HCT116 (cell line): Measurements from ENCODE around the gene RFPL1. TPM values are rescaled to one million over a fixed set of nuclear protein-coding genes. Genes with fewer than 3 reads are reported as not detected.
"Not testable (repeated sequence)": the region's sequence is repeated elsewhere in the genome, so short reads cannot be mapped to it uniquely, and the experiment has no call there.

Experiments used
- ATAC-seq: fragments of 200-7000 bp; cut with Tn5 transposase; 2 replicates; pipeline ENCODE4 v1.9.1; 2020; ENCODE audit warnings: mild to moderate bottlenecking, moderate library complexity
- BruUV-seq: library from RNA; stranded (reverse); fragments of 400-500 nt; replicated peaks from 2 replicates; lab custom pipeline; 2021; lab: Mats Ljungman, UMichigan
- CTCF ChIA-PET: fragments of 300-600 bp; sonication (Branson Sonifier 250); formaldehyde crosslinking; loops from one replicate; lab custom pipeline; 2021; ENCODE audit warnings: antibody characterized with exemption; lab: Charles Lee
- POLR2A ChIA-PET: fragments of 300-600, 350-600 bp; sonication (Branson Sonifier 250); formaldehyde crosslinking; loops from one replicate; lab custom pipeline; 2021; ENCODE audit warnings: antibody characterized with exemption; lab: Charles Lee
- RAD21 ChIA-PET, 2 experiments: fragments of 300-600 bp; sonication (Branson Sonifier 250); formaldehyde crosslinking; loops; one replicate each; lab custom pipeline; 2023; ENCODE audit warnings: low total read pairs in 2 of 2; ENCODE audit not compliant: uncharacterized antibody in 2 of 2, unreplicated experiment in 2 of 2, low non-redundant PET in 1 of 2; lab: Charles Lee
- DNase-seq: peaks from one replicate; pipeline ENCODE4 v3.0.0-alpha.2; 2010; ENCODE audit warnings: low read depth, low spot score
- H2AFZ ChIP-seq: fragments of 200-600 bp; shearing (Covaris generic), sonication (generic); 2 replicates; pipeline ENCODE4 v1.6.1; 2017; ENCODE audit warnings: low read depth, mixed run types, mixed read lengths, antibody characterized with exemption, low read length; ENCODE audit not compliant: poor library complexity, severe bottlenecking
- H3K27ac ChIP-seq: 2 replicates; pipeline ENCODE4 v1.5.1; 2012; ENCODE audit warnings: low read depth, low read length
- H3K27me3 ChIP-seq: fragments of 200-600 bp; sonication (generic); 2 replicates; pipeline ENCODE4 v1.6.1; 2016; ENCODE audit warnings: mixed run types, low read length, mixed read lengths; ENCODE audit not compliant: insufficient read depth
- H3K36me3 ChIP-seq, 2 experiments: fragments of 200-500 bp in 1 of 2; fragments of 200-600 bp in 1 of 2; sonication (Bioruptor generic) in 1 of 2; sonication (generic) in 1 of 2; 2 replicates each; pipeline versions ENCODE4 v1.5.1 to v1.6.1; 2014 to 2016; ENCODE audit warnings: low read length in 2 of 2, inconsistent platforms in 1 of 2, mixed read lengths in 1 of 2, mixed run types in 1 of 2; ENCODE audit not compliant: insufficient read depth in 2 of 2, control insufficient read depth in 1 of 2
- H3K4me1 ChIP-seq, 2 experiments: fragments of 200-600 bp in 1 of 2; sonication (generic) in 1 of 2; 2 replicates each; pipeline versions ENCODE4 v1.5.1 to v1.6.1; 2012 to 2017; ENCODE audit warnings: low read length in 2 of 2, inconsistent platforms in 1 of 2, mild to moderate bottlenecking in 1 of 2, mixed read lengths in 1 of 2, mixed run types in 1 of 2, moderate library complexity in 1 of 2; ENCODE audit not compliant: insufficient read depth in 2 of 2, control insufficient read depth in 1 of 2
- H3K4me2 ChIP-seq: fragments of 200-600 bp; sonication (generic); 2 replicates; pipeline ENCODE4 v1.6.1; 2017; ENCODE audit warnings: mixed run types, low read length, mixed read lengths
- H3K4me3 ChIP-seq, 2 experiments: fragments of 200-600 bp in 1 of 2; sonication (generic) in 1 of 2; replicated peaks in 1 of 2; 2 replicates each; pipeline ENCODE4 v1.5.1; 2011 to 2016; ENCODE audit warnings: low read length in 2 of 2, control low read depth in 1 of 2, low read depth in 1 of 2, mild to moderate bottlenecking in 1 of 2, mixed read lengths in 1 of 2, mixed run types in 1 of 2
- H3K79me2 ChIP-seq: fragments of 200-600 bp; sonication (generic); 2 replicates; pipeline ENCODE4 v1.6.1; 2017; ENCODE audit warnings: mild to moderate bottlenecking, mixed run types, low read length, moderate library complexity, mixed read lengths; ENCODE audit not compliant: insufficient read depth
- H3K9ac ChIP-seq: fragments of 200-600 bp; sonication (generic); 2 replicates; pipeline ENCODE4 v1.6.1; 2016; ENCODE audit warnings: low read length, mixed read lengths
- H3K9me2 ChIP-seq: fragments of 200-600 bp; sonication (generic), shearing (Covaris generic); 2 replicates; pipeline ENCODE4 v1.6.1; 2017; ENCODE audit warnings: mixed run types, mild to moderate bottlenecking, moderate library complexity; ENCODE audit not compliant: insufficient read depth
- H3K9me3 ChIP-seq, 2 experiments: fragments of 200-500 bp in 1 of 2; fragments of 200-600 bp in 1 of 2; sonication (Bioruptor generic) in 1 of 2; sonication (generic) in 1 of 2; 2 replicates each; pipeline ENCODE4 v1.6.1; 2014 to 2017; ENCODE audit warnings: low read length in 2 of 2, mixed read lengths in 2 of 2, inconsistent platforms in 1 of 2, low read depth in 1 of 2, mild to moderate bottlenecking in 1 of 2, mixed run types in 1 of 2, moderate library complexity in 1 of 2; ENCODE audit not compliant: control insufficient read depth in 1 of 2, insufficient read depth in 1 of 2
- H4K20me1 ChIP-seq: fragments of 200-600 bp; sonication (generic), shearing (Covaris generic); 2 replicates; pipeline ENCODE4 v1.6.1; 2017; ENCODE audit warnings: mixed run types, mild to moderate bottlenecking, moderate library complexity; ENCODE audit not compliant: insufficient read depth
- RAD21 ChIP-seq: IDR thresholded peaks from 2 replicates; pipeline ENCODE4 v1.6.1; 2012; ENCODE audit warnings: low read depth, mild to moderate bottlenecking
- intact Hi-C: fragments of 100-400 bp; cut with micrococcal nuclease; formaldehyde crosslinking; loops from 2 replicates; pipeline ENCODE4 v1.10.0; 2022
- total RNA-seq: library from RNA; stranded (reverse); gene quantifications from one replicate; pipeline ENCODE4 v1.2.1, GENCODE V29; 2021; ENCODE audit not compliant: unreplicated experiment
- TF ChIP-seq, protein P1 (sequence below), 3 experiments: fragments of 200-600 bp in 1 of 3; sonication (generic) in 1 of 3; IDR thresholded peaks in 2 of 3; conservative IDR thresholded peaks in 1 of 3; 2 replicates each; pipeline ENCODE4 v1.5.1; 2012 to 2017; ENCODE audit warnings: low read depth in 2 of 3, low read length in 2 of 3, antibody characterized with exemption in 1 of 3, borderline replicate concordance in 1 of 3, control low read depth in 1 of 3, mild to moderate bottlenecking in 1 of 3, mixed read lengths in 1 of 3, mixed run types in 1 of 3, moderate library complexity in 1 of 3; ENCODE audit not compliant: insufficient read depth in 1 of 3

Gene RFPL1
- total RNA-seq, 1 experiment from 2014 or later: not detected

DNA sequence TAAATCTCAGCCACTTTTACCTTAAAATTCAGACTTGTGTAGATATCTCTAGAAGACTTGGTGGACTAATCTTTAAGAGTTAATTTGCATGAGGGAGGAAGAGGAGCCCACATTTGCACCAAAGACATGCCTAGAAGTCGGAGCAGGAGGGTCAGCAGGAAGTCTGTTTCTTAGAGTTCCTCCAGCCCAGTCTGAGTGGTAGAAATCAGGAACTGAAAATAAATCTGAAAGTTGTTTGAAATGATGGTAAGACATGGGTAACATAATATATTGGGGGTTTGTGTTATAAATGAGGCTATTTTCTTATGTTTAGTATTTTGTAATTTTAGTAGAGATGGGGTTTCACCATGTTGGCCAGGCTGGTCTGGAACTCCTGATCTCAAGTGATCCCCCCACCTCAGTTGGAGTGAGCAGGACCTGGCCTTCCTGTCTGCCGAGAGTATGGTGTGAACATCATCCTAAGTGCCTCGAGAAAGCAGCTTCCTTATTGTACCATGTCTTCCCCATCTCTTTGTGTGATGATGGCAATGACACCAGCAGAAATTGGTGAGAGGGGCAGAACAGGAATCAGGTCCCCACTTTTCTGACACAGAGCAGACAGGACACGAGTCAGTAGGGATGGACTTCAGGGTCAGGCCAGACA, 26.7 kb upstream of the RFPL1 start:
- POLR2A ChIA-PET: interaction anchor here (1.1 kb wide), 1 partner anchor 13 kb away, joined by 3 read pairs; no protein-coding TSS in a partner anchor
- DNase-seq, H3K27ac ChIP-seq, H3K4me1 ChIP-seq, CTCF ChIA-PET, H3K36me3 ChIP-seq, H3K9ac ChIP-seq, BruUV-seq, H3K4me3 ChIP-seq, RAD21 ChIA-PET, intact Hi-C loops, H2AFZ ChIP-seq, H3K79me2 ChIP-seq, H3K9me3 ChIP-seq, H3K9me2 ChIP-seq, H4K20me1 ChIP-seq, ATAC-seq, H3K4me2 ChIP-seq, H3K27me3 ChIP-seq: not testable (repeated sequence)

DNA sequence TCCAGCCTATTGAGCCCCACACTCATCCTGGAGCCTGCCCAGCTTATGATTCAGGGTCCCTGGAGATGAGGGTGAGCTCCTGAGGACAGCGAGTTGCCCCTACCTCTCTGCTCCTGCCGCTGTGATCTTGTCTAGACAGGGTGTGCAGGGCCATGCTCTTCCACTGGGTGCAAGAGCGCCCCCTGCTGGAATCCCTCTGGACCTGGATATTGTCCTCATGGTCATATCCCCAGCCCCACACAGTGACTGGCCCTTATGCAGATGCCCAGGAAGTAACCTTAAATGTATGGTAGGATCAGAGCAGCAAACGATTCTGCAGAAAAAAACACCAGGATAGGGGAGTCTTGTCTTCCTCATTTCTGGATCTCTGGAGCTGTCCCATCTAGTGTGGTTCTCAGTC, 25.6 kb upstream of the RFPL1 start:
- CTCF ChIA-PET, POLR2A ChIA-PET, H2AFZ ChIP-seq, BruUV-seq, H3K9me2 ChIP-seq, H3K27me3 ChIP-seq, H3K79me2 ChIP-seq, intact Hi-C loops, H3K27ac ChIP-seq, H3K9ac ChIP-seq, H3K4me3 ChIP-seq, H4K20me1 ChIP-seq, H3K9me3 ChIP-seq, H3K4me1 ChIP-seq, RAD21 ChIA-PET, H3K36me3 ChIP-seq, DNase-seq, H3K4me2 ChIP-seq: not testable (repeated sequence)
- peak; percentile 97 for ATAC-seq
- TF ChIP-seq RAD21: peak; percentile 25; the same call in 1 of the 2 replicates
- TF ChIP-seq, protein P1, sequence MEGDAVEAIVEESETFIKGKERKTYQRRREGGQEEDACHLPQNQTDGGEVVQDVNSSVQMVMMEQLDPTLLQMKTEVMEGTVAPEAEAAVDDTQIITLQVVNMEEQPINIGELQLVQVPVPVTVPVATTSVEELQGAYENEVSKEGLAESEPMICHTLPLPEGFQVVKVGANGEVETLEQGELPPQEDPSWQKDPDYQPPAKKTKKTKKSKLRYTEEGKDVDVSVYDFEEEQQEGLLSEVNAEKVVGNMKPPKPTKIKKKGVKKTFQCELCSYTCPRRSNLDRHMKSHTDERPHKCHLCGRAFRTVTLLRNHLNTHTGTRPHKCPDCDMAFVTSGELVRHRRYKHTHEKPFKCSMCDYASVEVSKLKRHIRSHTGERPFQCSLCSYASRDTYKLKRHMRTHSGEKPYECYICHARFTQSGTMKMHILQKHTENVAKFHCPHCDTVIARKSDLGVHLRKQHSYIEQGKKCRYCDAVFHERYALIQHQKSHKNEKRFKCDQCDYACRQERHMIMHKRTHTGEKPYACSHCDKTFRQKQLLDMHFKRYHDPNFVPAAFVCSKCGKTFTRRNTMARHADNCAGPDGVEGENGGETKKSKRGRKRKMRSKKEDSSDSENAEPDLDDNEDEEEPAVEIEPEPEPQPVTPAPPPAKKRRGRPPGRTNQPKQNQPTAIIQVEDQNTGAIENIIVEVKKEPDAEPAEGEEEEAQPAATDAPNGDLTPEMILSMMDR (IDR thresholded peaks at IDR 0.05 in 2 of 3, conservative IDR thresholded peaks at IDR 0.05 in 1 of 3; ENCODE audit: borderline replicate concordance in 1 of 3, insufficient read depth in 1 of 3, low read depth in 2 of 3, low read length in 2 of 3): peak; percentile 11 to 57 (median 55); a peak in 4 of 6 replicates

DNA sequence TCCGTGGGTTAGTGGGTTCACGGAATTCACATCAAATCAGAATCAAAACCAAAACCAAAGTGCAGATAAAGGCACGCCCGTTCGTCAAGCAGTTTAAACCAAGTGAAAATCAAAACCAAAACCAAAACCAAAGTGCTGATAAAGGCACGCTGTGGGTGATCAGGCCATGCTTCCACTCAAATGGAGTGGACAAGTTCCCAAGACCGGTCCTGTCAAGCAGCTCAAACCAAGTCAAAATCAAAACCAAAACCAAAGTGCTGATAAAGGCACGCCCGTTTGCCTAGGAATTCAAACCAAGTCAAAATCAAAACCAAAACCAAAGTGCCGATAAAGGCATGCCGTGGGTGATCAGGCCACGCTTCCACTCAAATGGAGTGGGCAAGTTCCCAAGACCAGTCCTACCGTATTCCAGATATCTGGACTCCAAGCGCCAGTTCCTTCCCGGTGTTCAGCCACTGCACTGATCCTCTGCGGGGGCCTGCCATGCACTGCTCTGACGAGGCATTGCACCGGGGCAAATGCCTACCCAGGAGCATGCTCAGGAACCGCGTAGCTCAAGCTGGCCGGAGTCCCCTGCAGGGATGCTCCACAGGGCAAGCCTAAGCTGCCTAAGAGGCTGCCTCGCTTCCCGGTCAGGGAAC, 23.3 kb upstream of the RFPL1 start:
- RAD21 ChIA-PET, H3K9me2 ChIP-seq, CTCF ChIA-PET, POLR2A ChIA-PET, H3K27ac ChIP-seq, intact Hi-C loops, H3K4me1 ChIP-seq, BruUV-seq, H3K36me3 ChIP-seq, H4K20me1 ChIP-seq, H3K27me3 ChIP-seq, H3K79me2 ChIP-seq, DNase-seq, H3K9ac ChIP-seq, H3K9me3 ChIP-seq: not testable (repeated sequence)
- Histone ChIP-seq H2AFZ (peak overlapping the region; percentile 74), H3K4me3 (peak overlapping the region; percentile 19 to 35), H3K4me2 (peak overlapping the region; percentile 61)
- peak; percentile 37; the same call in 1 of the 2 replicates for ATAC-seq

DNA sequence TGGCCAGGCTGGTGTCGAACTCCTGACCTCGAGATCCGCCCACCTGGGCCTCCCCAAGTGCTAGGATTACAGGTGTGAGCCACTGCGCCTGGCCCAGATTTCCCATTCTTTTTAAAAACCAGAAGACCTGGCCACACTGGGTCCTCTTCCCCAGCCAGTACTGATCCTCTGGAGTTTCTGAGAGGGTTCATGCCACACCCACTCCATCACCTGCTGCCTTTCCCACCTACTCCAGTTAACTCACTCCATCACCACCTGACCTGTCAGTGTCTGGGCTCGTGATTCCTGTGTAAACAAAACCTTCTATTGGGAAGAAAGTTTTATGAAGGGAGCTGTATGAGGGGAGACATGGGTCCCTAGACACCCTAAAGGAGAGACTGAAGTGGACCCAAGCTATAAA, 19.7 kb upstream of the RFPL1 start:
- intact Hi-C loops, H3K27me3 ChIP-seq, H3K79me2 ChIP-seq, H2AFZ ChIP-seq, CTCF ChIA-PET, H3K4me3 ChIP-seq, RAD21 ChIA-PET, H3K9me2 ChIP-seq, H3K27ac ChIP-seq, H3K9me3 ChIP-seq, DNase-seq, H3K36me3 ChIP-seq, H3K4me2 ChIP-seq, H3K4me1 ChIP-seq, H4K20me1 ChIP-seq, ATAC-seq, BruUV-seq, POLR2A ChIA-PET, H3K9ac ChIP-seq: not testable (repeated sequence)
